Upper lobe of right lung (tissue), 1 donor: Measurements from ENCODE around the gene LHB. TPM values are rescaled to one million over a fixed set of nuclear protein-coding genes. Genes with fewer than 3 reads are reported as not detected.

Source experiments
- ATAC-seq: fragments of 200-7000 bp; cut with Tn5 transposase; one replicate; pipeline ENCODE4 v1.9.1; 2020; ENCODE audit warnings: mild to moderate bottlenecking, moderate library complexity
- DNase-seq: peaks from one replicate; pipeline ENCODE4 v3.0.0-alpha.2; 2020
- H3K27ac ChIP-seq: fragments of 200-600 bp; one replicate; pipeline ENCODE4 v1.8.0; 2022
- H3K27me3 ChIP-seq: fragments of 200-600 bp; one replicate; pipeline ENCODE4 v1.8.0; 2022; ENCODE audit warnings: mild to moderate bottlenecking
- H3K36me3 ChIP-seq: fragments of 200-600 bp; one replicate; pipeline ENCODE4 v1.8.0; 2022
- H3K4me1 ChIP-seq: fragments of 200-600 bp; one replicate; pipeline ENCODE4 v1.8.0; 2022
- H3K4me3 ChIP-seq: fragments of 200-600 bp; one replicate; pipeline ENCODE4 v1.8.0; 2022; ENCODE audit warnings: mild to moderate bottlenecking
- H3K9me3 ChIP-seq: fragments of 200-600 bp; one replicate; pipeline ENCODE4 v1.8.0; 2022
- CTCF ChIP-seq: fragments of 200-600 bp; IDR thresholded peaks from one replicate; pipeline ENCODE4 v1.8.0; 2022; ENCODE audit warnings: antibody characterized with exemption
- intact Hi-C: fragments of 100-400 bp; cut with DNase I; formaldehyde crosslinking; loops from one replicate; pipeline ENCODE4 v1.11.0; 2022
- total RNA-seq: library from RNA; stranded (reverse); fragmentation: NEBNext Ultra II Directional; extraction: Animal tissue kit (Norgen Biotek cat#: 25700); gene quantifications from one replicate; pipeline ENCODE4 v1.2.1, GENCODE V29; 2021
- donor health status: DM: no; HTN: yes; CAD: no; lungs with severe emphysema.

LHB gene
- total RNA-seq, 1 donor from 2014 or later: not detected

- DNase-seq: peak; percentile 92
- Histone ChIP-seq H3K36me3 (peaks cover 38% of the 10 kb centered on the region), H3K27me3 (no peaks in the 10 kb centered on the region), H3K4me1 (peaks cover 22% of the 10 kb centered on the region), H3K4me3 (no peak overlapping the region), H3K27ac (no peak overlapping the region), H3K9me3 (no peaks in the 10 kb centered on the region)
- TF ChIP-seq CTCF: peak; percentile 96
- intact Hi-C loops: no loop called here
- ATAC-seq: peak; percentile 82
Observed at GRCh38 chr19:48970923-48971395, 45.9 kb downstream of the LHB start.

- peaks cover 39% of the 10 kb centered on the region for H3K36me3 ChIP-seq
- no peaks in the 10 kb centered on the region for H3K27me3 ChIP-seq
- TF ChIP-seq CTCF: no peak
- ATAC-seq (no peak), DNase-seq (peak; percentile 65)
- H3K9me3 ChIP-seq: no peaks in the 10 kb centered on the region
- no peak overlapping the region for H3K4me3 ChIP-seq
- H3K27ac ChIP-seq: no peak overlapping the region
- intact Hi-C loops: no loop called here
- H3K4me1 ChIP-seq: peaks cover 22% of the 10 kb centered on the region
Observed at GRCh38 chr19:48970139-48970766, 46.6 kb downstream of the LHB start.

- H3K27ac ChIP-seq: no peak overlapping the region
- peak; percentile 68 for DNase-seq
- intact Hi-C loops: no loop called here
Observed at GRCh38 chr19:48969276-48970138, 47.4 kb downstream of the LHB start.

GRCh38 chr19:48968813-48969218 is 48.1 kb downstream of the LHB start:
- H3K36me3 ChIP-seq: peaks cover 31% of the 10 kb centered on the region
- ATAC-seq (no peak), DNase-seq (no peak)
- peak overlapping the region; percentile 95 for H3K27ac ChIP-seq
- intact Hi-C loops: no loop called here
- TF ChIP-seq CTCF: no peak
- H3K4me1 ChIP-seq: peaks cover 32% of the 10 kb centered on the region
- H3K4me3 ChIP-seq: no peak overlapping the region
- H3K9me3 ChIP-seq: no peaks in the 10 kb centered on the region
- no peaks in the 10 kb centered on the region for H3K27me3 ChIP-seq

More at GRCh38 chr19:48969276-48970138, 47.4 kb downstream of the LHB start:
- Histone ChIP-seq H3K27me3 (no peaks in the 10 kb centered on the region), H3K4me3 (no peak overlapping the region), H3K4me1 (peaks cover 25% of the 10 kb centered on the region), H3K9me3 (no peaks in the 10 kb centered on the region), H3K36me3 (peaks cover 37% of the 10 kb centered on the region)
- ATAC-seq: no peak
- TF ChIP-seq CTCF: no peak

GRCh38 chr19:48968179-48968661 is 48.7 kb downstream of the LHB start:
- intact Hi-C loops: no loop called here
- H3K9me3 ChIP-seq: no peaks in the 10 kb centered on the region
- no peak overlapping the region for H3K4me3 ChIP-seq
- ATAC-seq: no peak
- no peak for DNase-seq
- H3K27ac ChIP-seq: peak overlapping the region; percentile 95
- no peaks in the 10 kb centered on the region for H3K27me3 ChIP-seq
- peaks cover 25% of the 10 kb centered on the region for H3K36me3 ChIP-seq
- peaks cover 38% of the 10 kb centered on the region for H3K4me1 ChIP-seq
- no peak for TF ChIP-seq CTCF
